WTC11 (cell line): ENCODE results near the gene ZNF335. TPM values are rescaled to one million over a fixed set of nuclear protein-coding genes. Genes with fewer than 3 reads are reported as not detected.

Source experiments
- ATAC-seq: fragments of 200-7000 bp; cut with Tn5 transposase; 2 replicates; pipeline ENCODE4 v1.10.0; 2021; ENCODE audit warnings: mild to moderate bottlenecking, moderate library complexity
- CTCF ChIA-PET: fragments of 300-600 bp; sonication (Branson Sonifier 250); formaldehyde crosslinking; loops from one replicate; lab custom pipeline; 2021; ENCODE audit warnings: antibody characterized with exemption; lab: Charles Lee
- POLR2A ChIA-PET: fragments of 350-600 bp; sonication (Branson Sonifier 250); formaldehyde crosslinking; loops from one replicate; lab custom pipeline; 2021; ENCODE audit warnings: antibody characterized with exemption; lab: Charles Lee
- DNase-seq: peaks from one replicate; pipeline ENCODE4 v3.0.0; 2021; ENCODE audit warnings: low spot score
- H3K27ac Mint-ChIP-seq: 2 replicates; pipeline ENCODE4 v1.8.0; 2021; ENCODE audit warnings: mixed read lengths
- H3K27me3 Mint-ChIP-seq: 2 replicates; pipeline ENCODE4 v1.8.0; 2021; ENCODE audit warnings: low read depth, mild to moderate bottlenecking, moderate library complexity, mixed read lengths
- H3K36me3 Mint-ChIP-seq: 2 replicates; pipeline ENCODE4 v1.8.0; 2021; ENCODE audit warnings: mixed read lengths
- H3K4me1 Mint-ChIP-seq: 2 replicates; pipeline ENCODE4 v1.8.0; 2022; ENCODE audit warnings: mixed read lengths
- H3K4me3 Mint-ChIP-seq: 2 replicates; pipeline ENCODE4 v1.8.0; 2021; ENCODE audit warnings: mild to moderate bottlenecking, moderate library complexity, mixed read lengths
- H3K9me3 Mint-ChIP-seq: 2 replicates; pipeline ENCODE4 v1.8.0; 2021; ENCODE audit warnings: mixed read lengths
- GABPB1 ChIP-seq: sonication (generic); formaldehyde crosslinking; IDR thresholded peaks from 2 replicates; pipeline ENCODE4 v1.8.1; 2023; ENCODE audit warnings: mild to moderate bottlenecking, missing genetic modification reagents
- HMGA2 ChIP-seq: fragments of 250-450 bp; sonication (Bioruptor Pico); IDR thresholded peaks from 2 replicates; pipeline ENCODE4 v1.4.0; 2021; ENCODE audit warnings: mild to moderate bottlenecking, moderate library complexity
- JUN ChIP-seq: sonication (generic); formaldehyde crosslinking; IDR thresholded peaks from 2 replicates; pipeline ENCODE4 v1.8.0; 2023; ENCODE audit warnings: mild to moderate bottlenecking, missing genetic modification reagents
- TEAD1 ChIP-seq: sonication (generic); formaldehyde crosslinking; IDR thresholded peaks from 2 replicates; pipeline ENCODE4 v1.8.0; 2022; ENCODE audit warnings: mild to moderate bottlenecking, missing genetic modification reagents
- TP53 ChIP-seq: sonication (generic); formaldehyde crosslinking; IDR thresholded peaks from 2 replicates; pipeline ENCODE4 v1.8.1; 2023; ENCODE audit warnings: mild to moderate bottlenecking, missing genetic modification reagents
- ZNF263 ChIP-seq: sonication (generic); formaldehyde crosslinking; IDR thresholded peaks from 2 replicates; pipeline ENCODE4 v1.8.1; 2022; ENCODE audit warnings: low read depth, mild to moderate bottlenecking, moderate library complexity, missing genetic modification reagents
- ZNF423 ChIP-seq: fragments of 250-450 bp; sonication (Bioruptor Pico); IDR thresholded peaks from 2 replicates; pipeline ENCODE4 v2.1.2; 2022; ENCODE audit warnings: mild to moderate bottlenecking, moderate library complexity
- total RNA-seq: library from RNA; stranded (reverse); gene quantifications from 3 replicates; pipeline ENCODE4 v1.2.3, GENCODE V29; 2021
- TF ChIP-seq, protein P1 (sequence below): sonication (generic); formaldehyde crosslinking; IDR thresholded peaks from 2 replicates; pipeline ENCODE4 v1.8.1; 2022; ENCODE audit warnings: low read depth, mild to moderate bottlenecking, moderate library complexity, missing genetic modification reagents, borderline replicate concordance
- TF ChIP-seq, protein P2 (sequence below): fragments of 250-450 bp; sonication (Bioruptor Pico); IDR thresholded peaks from 2 replicates; pipeline ENCODE4 v1.9.0; 2021; ENCODE audit warnings: mild to moderate bottlenecking, borderline replicate concordance
- TF ChIP-seq, protein P3 (sequence below): fragments of 250-450 bp; sonication (Bioruptor Pico); IDR thresholded peaks from 2 replicates; pipeline ENCODE4 v1.9.0; 2021; ENCODE audit warnings: moderate library complexity, mild to moderate bottlenecking, inconsistent platforms, borderline replicate concordance

The ZNF335 gene
- total RNA-seq, 1 experiment from 2014 or later = 20.0 TPM

DNA sequence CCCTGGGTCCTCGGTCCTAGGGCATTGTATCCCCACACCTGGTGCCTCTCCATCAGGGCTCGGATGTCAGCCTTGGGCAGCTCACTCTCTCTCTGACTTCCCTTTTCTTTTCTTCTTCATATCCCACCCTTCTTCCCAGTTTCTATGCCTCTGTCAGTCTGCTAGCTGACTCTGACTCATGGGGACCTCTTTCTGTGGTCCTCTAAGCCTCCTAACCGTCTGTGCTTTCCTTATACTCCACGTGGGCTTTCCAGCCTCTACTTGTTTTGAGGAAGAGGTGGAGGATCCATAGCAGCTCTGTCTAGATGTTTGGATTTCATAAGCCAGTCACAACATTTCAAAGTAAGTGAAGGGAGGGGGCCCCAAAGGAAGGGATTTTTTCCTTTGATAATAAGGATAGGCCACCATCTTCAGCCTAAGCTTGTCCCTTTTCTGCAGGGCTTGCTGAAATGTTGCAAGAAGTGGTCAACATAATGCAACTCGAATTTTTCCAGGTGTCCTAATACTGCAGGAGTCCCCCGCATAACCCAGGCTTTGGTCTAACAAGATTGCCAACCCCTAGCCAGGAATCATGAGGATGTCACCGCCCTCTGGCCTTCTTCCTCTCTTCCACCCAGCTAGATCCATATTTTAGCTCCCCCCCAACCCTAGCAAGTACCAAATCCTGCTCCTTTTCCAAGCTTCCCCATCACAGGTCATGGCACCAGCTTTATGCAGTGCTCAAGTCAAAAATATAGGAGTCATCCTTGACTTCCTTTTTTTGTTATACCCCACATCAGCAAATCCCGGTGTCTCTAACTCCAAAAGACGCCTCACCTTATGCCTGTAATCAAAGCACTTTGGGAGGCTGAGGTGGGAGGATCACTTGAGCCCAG lies 51.3 kb downstream of the ZNF335 start:
- no peaks in the 10 kb centered on the region for H3K9me3 Mint-ChIP-seq
- CTCF ChIA-PET = interaction anchor here (0.7 to 3.0 kb wide), 6 partner anchors 8 to 97 kb away, joined by 3 to 13 read pairs (median 5); no protein-coding TSS in a partner anchor
- 0 out of 2 replicates have a peak, but pooled peaks cover 3% of the 10 kb centered on the region for H3K27me3 Mint-ChIP-seq
- ATAC-seq = no peak; the same call in 1 of the 2 replicates
- POLR2A ChIA-PET = interaction anchor here (0.6 to 1.2 kb wide), 2 partner anchors 13 to 55 kb away, joined by 3 to 8 read pairs; partner anchors contain the start of gene PCIF1
- no peak for DNase-seq
- H3K27ac Mint-ChIP-seq = no peak overlapping the region
- peaks cover 7% of the 10 kb centered on the region; the same call in 1 of the 2 replicates for H3K4me1 Mint-ChIP-seq
- TF ChIP-seq GABPB1 (CRISPR knock-in tag) (peak; percentile 83), HMGA2 (CRISPR knock-in tag) (no peak)
- TF ChIP-seq, protein P1, sequence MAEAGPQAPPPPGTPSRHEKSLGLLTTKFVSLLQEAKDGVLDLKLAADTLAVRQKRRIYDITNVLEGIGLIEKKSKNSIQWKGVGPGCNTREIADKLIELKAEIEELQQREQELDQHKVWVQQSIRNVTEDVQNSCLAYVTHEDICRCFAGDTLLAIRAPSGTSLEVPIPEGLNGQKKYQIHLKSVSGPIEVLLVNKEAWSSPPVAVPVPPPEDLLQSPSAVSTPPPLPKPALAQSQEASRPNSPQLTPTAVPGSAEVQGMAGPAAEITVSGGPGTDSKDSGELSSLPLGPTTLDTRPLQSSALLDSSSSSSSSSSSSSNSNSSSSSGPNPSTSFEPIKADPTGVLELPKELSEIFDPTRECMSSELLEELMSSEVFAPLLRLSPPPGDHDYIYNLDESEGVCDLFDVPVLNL (CRISPR knock-in tag) = no peak
- TF ChIP-seq, protein P2, sequence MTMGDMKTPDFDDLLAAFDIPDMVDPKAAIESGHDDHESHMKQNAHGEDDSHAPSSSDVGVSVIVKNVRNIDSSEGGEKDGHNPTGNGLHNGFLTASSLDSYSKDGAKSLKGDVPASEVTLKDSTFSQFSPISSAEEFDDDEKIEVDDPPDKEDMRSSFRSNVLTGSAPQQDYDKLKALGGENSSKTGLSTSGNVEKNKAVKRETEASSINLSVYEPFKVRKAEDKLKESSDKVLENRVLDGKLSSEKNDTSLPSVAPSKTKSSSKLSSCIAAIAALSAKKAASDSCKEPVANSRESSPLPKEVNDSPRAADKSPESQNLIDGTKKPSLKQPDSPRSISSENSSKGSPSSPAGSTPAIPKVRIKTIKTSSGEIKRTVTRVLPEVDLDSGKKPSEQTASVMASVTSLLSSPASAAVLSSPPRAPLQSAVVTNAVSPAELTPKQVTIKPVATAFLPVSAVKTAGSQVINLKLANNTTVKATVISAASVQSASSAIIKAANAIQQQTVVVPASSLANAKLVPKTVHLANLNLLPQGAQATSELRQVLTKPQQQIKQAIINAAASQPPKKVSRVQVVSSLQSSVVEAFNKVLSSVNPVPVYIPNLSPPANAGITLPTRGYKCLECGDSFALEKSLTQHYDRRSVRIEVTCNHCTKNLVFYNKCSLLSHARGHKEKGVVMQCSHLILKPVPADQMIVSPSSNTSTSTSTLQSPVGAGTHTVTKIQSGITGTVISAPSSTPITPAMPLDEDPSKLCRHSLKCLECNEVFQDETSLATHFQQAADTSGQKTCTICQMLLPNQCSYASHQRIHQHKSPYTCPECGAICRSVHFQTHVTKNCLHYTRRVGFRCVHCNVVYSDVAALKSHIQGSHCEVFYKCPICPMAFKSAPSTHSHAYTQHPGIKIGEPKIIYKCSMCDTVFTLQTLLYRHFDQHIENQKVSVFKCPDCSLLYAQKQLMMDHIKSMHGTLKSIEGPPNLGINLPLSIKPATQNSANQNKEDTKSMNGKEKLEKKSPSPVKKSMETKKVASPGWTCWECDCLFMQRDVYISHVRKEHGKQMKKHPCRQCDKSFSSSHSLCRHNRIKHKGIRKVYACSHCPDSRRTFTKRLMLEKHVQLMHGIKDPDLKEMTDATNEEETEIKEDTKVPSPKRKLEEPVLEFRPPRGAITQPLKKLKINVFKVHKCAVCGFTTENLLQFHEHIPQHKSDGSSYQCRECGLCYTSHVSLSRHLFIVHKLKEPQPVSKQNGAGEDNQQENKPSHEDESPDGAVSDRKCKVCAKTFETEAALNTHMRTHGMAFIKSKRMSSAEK (CRISPR knock-in tag) = no peak
- TF ChIP-seq, protein P3, sequence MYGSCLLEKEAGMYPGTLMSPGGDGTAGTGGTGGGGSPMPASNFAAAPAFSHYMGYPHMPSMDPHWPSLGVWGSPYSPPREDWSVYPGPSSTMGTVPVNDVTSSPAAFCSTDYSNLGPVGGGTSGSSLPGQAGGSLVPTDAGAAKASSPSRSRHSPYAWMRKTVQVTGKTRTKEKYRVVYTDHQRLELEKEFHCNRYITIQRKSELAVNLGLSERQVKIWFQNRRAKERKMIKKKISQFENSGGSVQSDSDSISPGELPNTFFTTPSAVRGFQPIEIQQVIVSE = no peak
- H3K36me3 Mint-ChIP-seq = no peaks in the 10 kb centered on the region
- no peak overlapping the region for H3K4me3 Mint-ChIP-seq

DNA sequence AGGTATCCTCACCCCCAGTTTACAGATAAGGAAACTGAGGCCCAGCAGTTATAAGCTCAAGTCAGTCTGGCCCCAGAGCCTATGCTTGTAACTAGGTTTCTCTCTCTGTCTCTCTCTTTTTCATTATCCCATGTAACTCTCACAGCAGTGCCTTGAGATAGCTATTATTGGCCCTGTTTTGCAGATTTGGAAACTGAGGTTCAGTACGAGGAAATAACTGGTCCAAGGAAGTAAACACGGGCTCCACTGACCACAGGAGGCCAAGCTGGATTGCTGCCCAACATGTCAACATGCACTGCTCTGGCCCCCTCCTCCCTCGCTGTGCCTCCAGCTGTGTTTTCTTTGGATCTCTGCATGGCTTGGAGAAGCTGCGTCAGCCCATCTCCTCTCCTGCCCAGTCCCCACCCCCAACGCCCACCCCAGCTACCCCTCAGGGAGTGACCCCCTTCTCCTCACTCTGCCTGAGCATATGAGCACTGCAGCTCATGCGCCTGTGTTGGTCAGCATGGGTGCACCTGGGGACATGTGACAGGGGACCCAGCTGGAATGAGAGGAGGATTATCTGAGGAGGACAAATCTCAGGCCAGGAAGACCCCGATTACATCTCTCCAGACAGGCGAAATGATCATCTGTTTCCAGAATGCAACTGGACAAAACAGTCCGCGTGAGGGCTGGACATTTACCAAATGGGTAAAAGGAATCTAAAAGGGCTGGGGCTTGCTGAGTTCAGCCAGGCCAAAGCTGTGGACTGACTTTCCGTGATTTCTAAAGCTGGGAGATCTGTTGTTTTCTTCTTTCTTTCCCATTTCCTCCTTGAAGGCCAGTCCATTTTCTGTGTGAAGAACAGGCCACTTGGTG lies 52.2 kb downstream of the ZNF335 start:
- CTCF ChIA-PET = interaction anchor here (0.6 to 3.0 kb wide), 6 partner anchors 14 to 92 kb away, joined by 3 to 13 read pairs (median 5); no protein-coding TSS in a partner anchor
- no peaks in the 10 kb centered on the region for H3K9me3 Mint-ChIP-seq
- ATAC-seq (no peak), DNase-seq (no peak)
- peaks cover 7% of the 10 kb centered on the region; the same call in 1 of the 2 replicates for H3K4me1 Mint-ChIP-seq
- POLR2A ChIA-PET = interaction anchor here (0.6 to 1.2 kb wide), 4 partner anchors 9 to 54 kb away, joined by 3 to 8 read pairs (median 3); partner anchors contain the start of gene PCIF1
- H3K27ac Mint-ChIP-seq = no peak overlapping the region
- H3K36me3 Mint-ChIP-seq = no peaks in the 10 kb centered on the region
- H3K4me3 Mint-ChIP-seq = no peak overlapping the region
- TF ChIP-seq TP53 (CRISPR knock-in tag) = no peak
- TF ChIP-seq HMGA2 (CRISPR knock-in tag) = no peak
- no peak for TF ChIP-seq ZNF263 (CRISPR knock-in tag)
- 0 out of 2 replicates have a peak, but pooled peaks cover 3% of the 10 kb centered on the region for H3K27me3 Mint-ChIP-seq

DNA sequence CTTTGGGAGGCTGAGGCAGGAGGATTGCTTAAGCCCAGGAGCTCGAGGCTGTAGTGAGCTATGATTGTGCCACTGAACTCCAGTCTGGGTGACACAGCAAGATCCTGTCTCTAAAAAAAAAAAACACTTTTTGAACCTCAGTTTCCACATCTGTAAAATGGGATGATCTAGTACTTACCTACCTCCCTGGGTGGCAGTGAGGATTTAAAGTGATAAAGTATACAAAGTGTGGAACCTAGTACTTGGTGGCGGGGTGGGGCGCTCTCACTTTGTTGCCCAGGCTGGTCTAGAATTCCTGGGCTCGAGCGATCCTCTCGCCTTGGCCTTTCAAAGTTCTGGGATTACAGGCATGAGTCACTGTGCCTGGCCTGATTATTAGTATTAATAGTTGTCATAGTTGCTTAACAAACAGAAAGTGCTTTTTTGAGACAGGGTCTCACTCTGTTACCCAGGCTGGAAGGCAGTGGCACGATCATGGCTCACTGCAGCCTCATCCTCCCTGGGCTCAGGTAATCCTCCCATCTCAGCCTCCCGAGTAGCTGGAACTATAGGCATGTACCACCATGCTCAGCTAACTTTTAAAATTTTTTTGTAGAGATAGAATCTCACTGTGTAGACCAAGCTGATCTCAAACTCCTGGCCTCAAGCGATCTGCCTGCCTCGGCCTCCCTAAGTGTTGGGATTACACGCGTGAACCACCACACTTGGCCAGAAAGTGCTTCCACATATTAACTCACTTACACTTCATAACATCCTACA lies 53.0 kb downstream of the ZNF335 start:
- peaks cover 7% of the 10 kb centered on the region; the same call in 1 of the 2 replicates for H3K4me1 Mint-ChIP-seq
- TF ChIP-seq TEAD1 (CRISPR knock-in tag) = no peak
- no peak for TF ChIP-seq ZNF423 (CRISPR knock-in tag)
- no peak for TF ChIP-seq JUN (CRISPR knock-in tag)
- no peak overlapping the region for H3K27ac Mint-ChIP-seq
- ChIA-PET CTCF (interaction anchor here (0.6 to 3.0 kb wide), 5 partner anchors 15 to 93 kb away, joined by 3 to 13 read pairs (median 6); no protein-coding TSS in a partner anchor), POLR2A (interaction anchor here (0.8 to 1.2 kb wide), 3 partner anchors 8 to 29 kb away, joined by 3 to 8 read pairs (median 3); partner anchors contain the start of gene PCIF1)
- DNase-seq (no peak), ATAC-seq (no peak)
- 0 out of 2 replicates have a peak, but pooled peaks cover 3% of the 10 kb centered on the region for H3K27me3 Mint-ChIP-seq
- H3K4me3 Mint-ChIP-seq = no peak overlapping the region
- H3K9me3 Mint-ChIP-seq = no peaks in the 10 kb centered on the region
- H3K36me3 Mint-ChIP-seq = no peaks in the 10 kb centered on the region
